K562 (cell line): ENCODE measurements around the gene BPIFB6. TPM values are rescaled to one million over a fixed set of nuclear protein-coding genes. Genes with fewer than 3 reads are reported as not detected.

Experiments used
- ATAC-seq: fragments of 200-7000 bp; cut with Tn5 transposase; 3 replicates; pipeline ENCODE4 v1.9.1; 2020; ENCODE audit warnings: moderate library complexity
- BruUV-seq: library from RNA; stranded (reverse); fragments of 400-500 nt; replicated peaks from 2 replicates; lab custom pipeline; 2021; lab: Mats Ljungman, UMichigan
- CTCF ChIA-PET: fragments of 300-600 bp; formaldehyde crosslinking; extraction: SDS; loops from one replicate; lab custom pipeline; 2021; ENCODE audit warnings: low intra/inter-chr PET ratio; lab: Yijun Ruan, JAX
- POLR2A ChIA-PET: fragments of 300-600, 350-650 bp; sonication (Branson Sonifier 250); formaldehyde crosslinking; extraction: SDS; loops from one replicate; lab custom pipeline; 2021; ENCODE audit warnings: antibody characterized with exemption, inconsistent platforms; lab: Yijun Ruan, JAX
- DNase-seq, 4 experiments: peaks; one replicate each; pipeline versions ENCODE4 v3.0.0 to v3.0.0-alpha.2; 2011 to 2018; ENCODE audit warnings: low spot score in 3 of 4, mixed read lengths in 3 of 4; ENCODE audit errors: extremely low read depth in 1 of 4
- FAIRE-seq: peaks from 2 replicates; lab custom pipeline; 2011; peaks lifted over from hg19 to GRCh38; lab: Jason Lieb, UNC
- H2AFZ ChIP-seq: 2 replicates; pipeline ENCODE4 v1.6.0; 2011; ENCODE audit warnings: low read depth, low read length, control low read depth, inconsistent platforms
- H3K27ac ChIP-seq: fragments of 200-600 bp; 3 replicates; pipeline ENCODE4 v1.8.0; 2011; ENCODE audit warnings: low read depth, mild to moderate bottlenecking, control low read depth, inconsistent platforms, low read length, moderate library complexity, mixed read lengths; ENCODE audit errors: extremely low read depth
- H3K27me3 ChIP-seq, 2 experiments: fragments of 300-600 bp in 1 of 2; 2 replicates in 1 of 2; 3 replicates in 1 of 2; pipeline versions ENCODE4 v1.6.0 to v1.8.0; 2011; ENCODE audit warnings: inconsistent platforms in 2 of 2, low read length in 2 of 2, mild to moderate bottlenecking in 1 of 2, mixed read lengths in 1 of 2, moderate library complexity in 1 of 2; ENCODE audit not compliant: control insufficient read depth in 2 of 2, insufficient read depth in 2 of 2
- H3K36me3 ChIP-seq: fragments of 300-600 bp; 3 replicates; pipeline ENCODE4 v1.8.0; 2011; ENCODE audit warnings: mild to moderate bottlenecking, low read length, inconsistent platforms; ENCODE audit not compliant: control insufficient read depth, insufficient read depth
- H3K4me1 ChIP-seq, 2 experiments: fragments of 200-600 bp in 1 of 2; replicated peaks in 1 of 2; 2 replicates in 1 of 2; 3 replicates in 1 of 2; pipeline versions ENCODE4 v1.5.1 to v1.8.0; 2011; ENCODE audit warnings: inconsistent platforms in 2 of 2, low read length in 2 of 2, mild to moderate bottlenecking in 1 of 2, mixed read lengths in 1 of 2, moderate library complexity in 1 of 2; ENCODE audit not compliant: control insufficient read depth in 2 of 2, insufficient read depth in 2 of 2
- H3K4me2 ChIP-seq: 2 replicates; pipeline ENCODE4 v1.6.1; 2011; ENCODE audit warnings: low read length, control low read depth, inconsistent platforms, mixed read lengths; ENCODE audit not compliant: insufficient read depth
- H3K4me3 ChIP-seq: fragments of 200-600 bp; sonication (generic), shearing (Covaris generic); 2 replicates; pipeline ENCODE4 v1.5.1; 2016; ENCODE audit warnings: control low read depth, inconsistent platforms
- H3K79me2 ChIP-seq: fragments of 200-600 bp; 3 replicates; pipeline ENCODE4 v1.8.0; 2011; ENCODE audit warnings: low read length, inconsistent platforms; ENCODE audit not compliant: control insufficient read depth, insufficient read depth
- H3K9ac ChIP-seq, 2 experiments: 2 replicates each; pipeline versions ENCODE4 v1.6.0 to v1.6.1; 2011; ENCODE audit warnings: low read depth in 2 of 2, low read length in 2 of 2, control low read depth in 1 of 2, inconsistent platforms in 1 of 2, mild to moderate bottlenecking in 1 of 2, mixed read lengths in 1 of 2; ENCODE audit not compliant: insufficient read depth in 1 of 2
- H3K9me1 ChIP-seq: one replicate; pipeline ENCODE4 v1.6.0; 2011; ENCODE audit warnings: inconsistent platforms, mild to moderate bottlenecking, low read length, moderate library complexity; ENCODE audit not compliant: control insufficient read depth, insufficient read depth
- H3K9me3 ChIP-seq: replicated peaks from 2 replicates; pipeline ENCODE4 v1.5.1; 2011; ENCODE audit warnings: low read depth, low read length, inconsistent platforms; ENCODE audit not compliant: control insufficient read depth, insufficient read depth
- H4K20me1 ChIP-seq: replicated peaks from 2 replicates; pipeline ENCODE4 v1.6.1; 2011; ENCODE audit warnings: low read length, inconsistent platforms, mixed read lengths; ENCODE audit not compliant: control insufficient read depth, insufficient read depth
- BRCA1 ChIP-seq, 2 experiments: fragments of 450-650 bp in 1 of 2; sonication (generic) in 1 of 2; formaldehyde crosslinking in 1 of 2; IDR thresholded peaks; 2 replicates each; pipeline versions ENCODE4 v1.5.0 to v1.6.1; 2017 to 2020; ENCODE audit warnings: mild to moderate bottlenecking in 1 of 2, missing genetic modification reagents in 1 of 2
- E2F4 ChIP-seq: sonication (generic); formaldehyde crosslinking; IDR thresholded peaks from 2 replicates; pipeline ENCODE4 v1.8.0; 2022; ENCODE audit warnings: mild to moderate bottlenecking, low read depth, missing genetic modification reagents
- FOS ChIP-seq: IDR thresholded peaks from 3 replicates; pipeline ENCODE4 v1.6.1; 2011; ENCODE audit not compliant: insufficient read length; ENCODE audit errors: extremely low read depth
- KDM2B ChIP-seq: fragments of 250-450 bp; sonication (Bioruptor Pico); IDR thresholded peaks from 2 replicates; pipeline ENCODE4 v1.8.0; 2021; ENCODE audit warnings: mild to moderate bottlenecking, moderate library complexity
- REST ChIP-seq, 2 experiments: fragments of 450-650 bp; formaldehyde crosslinking in 1 of 2; IDR thresholded peaks; 2 replicates each; pipeline versions ENCODE4 v1.4.0 to v1.6.1; 2014 to 2020; ENCODE audit warnings: mild to moderate bottlenecking in 2 of 2, borderline replicate concordance in 1 of 2, low read depth in 1 of 2
- SMARCA4 ChIP-seq: fragments of 450-650 bp; IDR thresholded peaks from 2 replicates; pipeline ENCODE4 v1.6.1; 2016
- ZNF551 ChIP-seq: fragments of 250-450 bp; sonication (Bioruptor Pico); IDR thresholded peaks from 2 replicates; pipeline ENCODE4 v1.5.0; 2021; ENCODE audit warnings: mild to moderate bottlenecking, moderate library complexity
- WGBS: fragments of 100-300 bp; shearing (Covaris generic); methylation state at CpG from one replicate; pipeline ENCODE4 v1.1.6; 2016; ENCODE audit warnings: low coverage, mixed read lengths; ENCODE audit not compliant: insufficient coverage; ENCODE audit errors: missing lambda C conversion rate; 5-methylcytosine and 5-hydroxymethylcytosine counted together
- in situ Hi-C: fragments of 300-500 bp; cut with MboI; formaldehyde crosslinking; loops from 4 replicates; pipeline ENCODE4 v1.15.0; 2018; ENCODE audit warnings: inconsistent platforms, mixed read lengths
- intact Hi-C: fragments of 100-400 bp; cut with micrococcal nuclease; formaldehyde crosslinking; loops from 2 replicates; pipeline ENCODE4 v1.14.2; 2022
- polyA plus RNA-seq, 8 experiments: library from polyadenylated mRNA; depleted of rRNA in 4 of 8; stranded (reverse) in 5 of 8; unstranded in 3 of 8; fragments of >200 nt; fragmentation: Nextera tagmentation in 2 of 8; fragmentation: Illumina TruSeq in 1 of 8; extraction: Ambion mirVana in 2 of 8; extraction: Trizol in 1 of 8; gene quantifications; 2 replicates each; pipeline versions ENCODE4 v1.2.1 to v1.2.3, GENCODE V29; 2011 to 2014; ENCODE audit warnings: inconsistent platforms in 1 of 8, missing spikeins in 1 of 8
- total RNA-seq, 7 experiments: library from RNA; depleted of rRNA in 6 of 7; stranded (reverse); fragments of >200 nt in 6 of 7; fragmentation: Illumina TruSeq in 2 of 7; extraction: Trizol in 2 of 7; gene quantifications; 2 replicates each; pipeline versions ENCODE4 v1.2.1 to v1.2.3, GENCODE V29; 2011 to 2021; ENCODE audit warnings: low replicate concordance in 1 of 7

The BPIFB6 gene
- total and polyA plus RNA-seq, 9 of the 15 experiments (the other 6 are each of a cell fraction or from before 2014, with no cell fraction given), result not detected

GRCh38 chr20:33014336-33015113, 16.9 kb upstream of the BPIFB6 start:
- Histone ChIP-seq H3K36me3 (no peaks in the 10 kb centered on the region), H4K20me1 (no peaks in the 10 kb centered on the region; the same call in 1 of the 2 replicates), H3K9me3 (no peaks in the 10 kb centered on the region), H3K9me1 (peaks cover 2% of the 10 kb centered on the region), H3K9ac (no peak overlapping the region), H3K4me3 (no peak overlapping the region), H3K4me2 (no peak overlapping the region), H3K4me1 (peaks cover 0 to 3% of the 10 kb centered on the region in 2 experiments; a peak in 1 of 5 replicates), H2AFZ (no peak overlapping the region), H3K79me2 (no peaks in the 10 kb centered on the region), H3K27ac (no peak overlapping the region), H3K27me3 (peaks cover 5 to 45% of the 10 kb centered on the region in 2 experiments; a peak in 4 of 5 replicates)
- CTCF ChIA-PET, result no interaction called here
- no TSS peak for BruUV-seq
- in situ Hi-C loops, result no loop called here
- ATAC-seq (no peak), FAIRE-seq (no peak), DNase-seq (no peak)
- POLR2A ChIA-PET, result interaction anchor here (1.1 kb wide), 1 partner anchor 105 kb away, joined by 3 read pairs; no protein-coding TSS in a partner anchor
- WGBS, result under 1% methylated on average over 16 of the region's 16 CpGs
- intact Hi-C loops, result no loop called here
- no peak for TF ChIP-seq E2F4 (CRISPR knock-in tag)
- TF ChIP-seq SMARCA4, result no peak
- TF ChIP-seq BRCA1 (IDR thresholded peaks at IDR 0.05), result no peak
- no peak for TF ChIP-seq BRCA1 (CRISPR knock-in tag; IDR thresholded peaks at IDR 0.05)
- TF ChIP-seq ZNF551, result no peak
- no peak for TF ChIP-seq KDM2B (CRISPR knock-in tag)
- TF ChIP-seq REST (IDR thresholded peaks at IDR 0.05; ENCODE audit: borderline replicate concordance), result no peak
- TF ChIP-seq REST (CRISPR knock-in tag; IDR thresholded peaks at IDR 0.05; ENCODE audit: low read depth), result no peak
- no peak for TF ChIP-seq FOS
